SH-SY5Y (cell line): ENCODE results near the gene PCSK5.

Experiments
- GATA2 ChIP-seq: IDR thresholded peaks from 2 replicates; pipeline ENCODE4 v1.6.1; 2011; ENCODE audit warnings: mild to moderate bottlenecking, low read depth, low read length
- GATA3 ChIP-seq: IDR thresholded peaks from 2 replicates; pipeline ENCODE4 v1.6.1; 2011; ENCODE audit warnings: low read depth, mild to moderate bottlenecking, low read length, moderate library complexity

DNA sequence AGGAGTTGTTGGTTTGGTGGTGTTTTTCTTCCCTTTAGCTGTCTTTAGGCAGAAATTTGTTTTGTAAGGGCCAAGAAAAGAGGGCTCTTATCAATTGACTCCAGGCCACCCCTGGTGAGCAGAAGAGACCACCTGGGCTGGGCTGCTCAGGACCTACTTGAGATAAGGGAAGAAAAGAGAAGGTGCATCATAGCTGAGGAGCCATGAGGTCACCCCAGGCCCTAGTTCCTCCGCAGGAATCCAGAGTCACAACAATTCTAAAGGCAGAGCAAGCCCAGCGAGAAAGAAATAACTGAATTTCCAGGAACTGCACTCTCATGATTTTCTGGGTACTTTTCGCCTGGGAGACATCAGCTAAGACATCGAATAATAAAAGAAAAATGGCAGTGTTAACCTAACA, 468.9 kb downstream of the PCSK5 start:
- TF ChIP-seq GATA2 (no peak), GATA3 (no peak)
